ENCODE measurements around the gene SGTB.

GRCh38 chr5:65738305-65738704, 16.4 kb upstream of the SGTB start:
- no peak for TF ChIP-seq CTCF (conservative IDR thresholded peaks at IDR 0.05)
- no peak for TF ChIP-seq EZH2 (IDR thresholded peaks at IDR 0.05; ENCODE audit: low read depth)
